PC-9 (cell line): Measurements from ENCODE around the gene AFAP1. TPM values are rescaled to one million over a fixed set of nuclear protein-coding genes. Genes with fewer than 3 reads are reported as not detected.

Source experiments
- BruUV-seq: library from RNA; stranded (reverse); fragments of 400-500 nt; replicated peaks from 2 replicates; lab custom pipeline; 2021; lab: Mats Ljungman, UMichigan
- CTCF ChIA-PET: fragments of 300-600 bp; sonication (Branson Sonifier 250); formaldehyde crosslinking; loops from one replicate; lab custom pipeline; 2022; ENCODE audit warnings: antibody characterized with exemption; lab: Charles Lee
- POLR2A ChIA-PET: fragments of 300-600 bp; sonication (Branson Sonifier 250); formaldehyde crosslinking; loops from one replicate; lab custom pipeline; 2022; ENCODE audit warnings: antibody characterized with exemption; ENCODE audit not compliant: unreplicated experiment; lab: Charles Lee
- DNase-seq, 2 experiments: peaks; one replicate each; pipeline versions ENCODE4 v3.0.0 to v3.0.0-alpha.2; 2015 to 2022; ENCODE audit warnings: mixed read lengths in 1 of 2
- H2AFZ ChIP-seq: fragments of 200-600 bp; sonication (generic); 2 replicates; pipeline ENCODE4 v1.8.1; 2017; ENCODE audit warnings: antibody characterized with exemption
- H3F3A ChIP-seq: fragments of 200-600 bp; sonication (generic); 2 replicates; pipeline ENCODE4 v1.8.1; 2017; ENCODE audit warnings: antibody characterized with exemption, mild to moderate bottlenecking, low read depth; ENCODE audit not compliant: insufficient read depth
- H3K27ac ChIP-seq: fragments of 200-600 bp; sonication (generic); 2 replicates; pipeline ENCODE4 v1.6.1; 2016; ENCODE audit warnings: mixed run types
- H3K27me3 ChIP-seq: fragments of 200-600 bp; sonication (generic); 2 replicates; pipeline ENCODE4 v1.6.1; 2016; ENCODE audit warnings: low read depth, mixed run types; ENCODE audit not compliant: insufficient read depth
- H3K36me3 ChIP-seq: fragments of 200-600 bp; sonication (generic); 2 replicates; pipeline ENCODE4 v1.6.1; 2016; ENCODE audit warnings: low read depth, mixed run types
- H3K4me1 ChIP-seq: fragments of 200-600 bp; sonication (generic); replicated peaks from 2 replicates; pipeline ENCODE4 v1.6.1; 2016; ENCODE audit warnings: mixed run types; ENCODE audit not compliant: insufficient read depth
- H3K4me2 ChIP-seq: fragments of 200-600 bp; sonication (generic); 2 replicates; pipeline ENCODE4 v1.6.1; 2017; ENCODE audit warnings: mixed run types
- H3K4me3 ChIP-seq: fragments of 200-600 bp; sonication (generic); 2 replicates; pipeline ENCODE4 v1.6.1; 2016; ENCODE audit warnings: mixed run types
- H3K79me2 ChIP-seq: fragments of 200-600 bp; sonication (generic); 2 replicates; pipeline ENCODE4 v1.6.1; 2017; ENCODE audit warnings: low read depth, mixed run types
- H3K9me2 ChIP-seq: fragments of 200-600 bp; sonication (generic); 2 replicates; pipeline ENCODE4 v1.8.1; 2017; ENCODE audit warnings: mild to moderate bottlenecking; ENCODE audit not compliant: insufficient read depth
- H3K9me3 ChIP-seq: fragments of 200-600 bp; sonication (generic); 2 replicates; pipeline ENCODE4 v1.8.1; 2016; ENCODE audit warnings: low read depth; ENCODE audit not compliant: insufficient read depth
- H4K20me1 ChIP-seq: fragments of 200-600 bp; sonication (generic); 2 replicates; pipeline ENCODE4 v1.8.1; 2017; ENCODE audit not compliant: insufficient read depth
- CTCF ChIP-seq: fragments of 200-600 bp; sonication (generic); conservative IDR thresholded peaks from 2 replicates; pipeline ENCODE4 v1.6.1; 2017; ENCODE audit warnings: mixed run types, antibody characterized with exemption, mild to moderate bottlenecking, moderate library complexity
- EZH2 ChIP-seq: fragments of 200-600 bp; sonication (generic); IDR thresholded peaks from 2 replicates; pipeline ENCODE4 v1.8.0; 2017; ENCODE audit warnings: antibody characterized with exemption, low read depth
- intact Hi-C: fragments of 100-400 bp; cut with micrococcal nuclease; formaldehyde crosslinking; loops from one replicate; pipeline ENCODE4 v1.10.0; 2022; ENCODE audit not compliant: unreplicated experiment
- total RNA-seq: library from RNA; stranded (reverse); gene quantifications from 2 replicates; pipeline ENCODE4 v1.2.3, GENCODE V29; 2021

Gene AFAP1
- total RNA-seq, 1 experiment from 2014 or later, result 69.6 TPM

GRCh38 chr4:7757501-7758471 lies 181.9 kb downstream of the AFAP1 start:
- no peak for DNase-seq
- H3F3A ChIP-seq, result peaks cover 44% of the 10 kb centered on the region
- no peak overlapping the region for H3K4me3 ChIP-seq
- intact Hi-C loops, result loop anchor here (5.0 to 10.0 kb wide), 2 partner anchors 103 to 565 kb away; partner anchors contain the start of gene SORCS2
- peaks cover 95% of the 10 kb centered on the region for H3K79me2 ChIP-seq
- CTCF ChIA-PET, result interaction anchor here (0.7 kb wide), 1 partner anchor 215 kb away, joined by 6 read pairs; no protein-coding TSS in a partner anchor
- H2AFZ ChIP-seq, result no peak overlapping the region
- no peaks in the 10 kb centered on the region; the same call in 1 of the 2 replicates for H3K36me3 ChIP-seq
- POLR2A ChIA-PET, result interaction anchor here (0.6 kb wide), 1 partner anchor 693 kb away, joined by 4 read pairs; no protein-coding TSS in a partner anchor
- H3K4me1 ChIP-seq, result peaks cover 21% of the 10 kb centered on the region
- TF ChIP-seq EZH2 (no peak), CTCF (no peak)
- H3K9me2 ChIP-seq, result no peaks in the 10 kb centered on the region
- H3K27me3 ChIP-seq, result no peaks in the 10 kb centered on the region
- peak overlapping the region; percentile 98; the same call in 1 of the 2 replicates for H3K4me2 ChIP-seq
- no TSS peak for BruUV-seq
- peaks cover 82% of the 10 kb centered on the region for H4K20me1 ChIP-seq
- H3K9me3 ChIP-seq, result no peaks in the 10 kb centered on the region
- 0 out of 2 replicates have a peak overlapping the region, but pooled peaks have one; percentile 3 for H3K27ac ChIP-seq

- Histone ChIP-seq H4K20me1 (peaks cover 71% of the 10 kb centered on the region), H3K27me3 (no peaks in the 10 kb centered on the region), H3K4me3 (peak overlapping the region; percentile 100; the same call in 1 of the 2 replicates), H3K27ac (no peak overlapping the region), H3K4me1 (peaks cover 28% of the 10 kb centered on the region), H3F3A (peaks cover 44% of the 10 kb centered on the region), H2AFZ (no peak overlapping the region), H3K36me3 (no peaks in the 10 kb centered on the region; the same call in 1 of the 2 replicates), H3K9me2 (no peaks in the 10 kb centered on the region), H3K79me2 (peaks cover 91% of the 10 kb centered on the region), H3K9me3 (no peaks in the 10 kb centered on the region), H3K4me2 (peak overlapping the region; percentile 98)
- no peak for TF ChIP-seq CTCF
- TF ChIP-seq EZH2, result no peak
- ChIA-PET CTCF (no interaction called here), POLR2A (no interaction called here)
- BruUV-seq, result no TSS peak
- intact Hi-C loops, result loop anchor here (5.0 to 10.0 kb wide), 2 partner anchors 102 to 564 kb away; partner anchors contain the start of gene SORCS2
- no peak for DNase-seq
These were observed 182.9 kb downstream of the AFAP1 start for GRCh38 chr4:7756561-7757355.

- CTCF ChIA-PET, result no interaction called here
- Histone ChIP-seq H4K20me1 (peaks cover 65% of the 10 kb centered on the region), H3F3A (peaks cover 37% of the 10 kb centered on the region), H3K9me2 (no peaks in the 10 kb centered on the region), H3K4me2 (peak overlapping the region; percentile 98), H3K79me2 (peaks cover 84% of the 10 kb centered on the region), H3K36me3 (no peaks in the 10 kb centered on the region; the same call in 1 of the 2 replicates), H3K27ac (no peak overlapping the region), H3K4me3 (peak overlapping the region; percentile 100), H3K9me3 (no peaks in the 10 kb centered on the region), H3K27me3 (no peaks in the 10 kb centered on the region), H3K4me1 (peaks cover 29% of the 10 kb centered on the region), H2AFZ (no peak overlapping the region)
- no peak for DNase-seq
- BruUV-seq, result no TSS peak
- POLR2A ChIA-PET, result no interaction called here
- no peak for TF ChIP-seq CTCF
- no peak for TF ChIP-seq EZH2
- intact Hi-C loops, result loop anchor here (5.0 to 10.0 kb wide), 2 partner anchors 101 to 564 kb away; partner anchors contain the start of gene SORCS2
These were observed 183.6 kb downstream of the AFAP1 start for GRCh38 chr4:7756071-7756470.
